NCI-H345 treated with DMSO at 0.1 percent for 48 hours (cell line): Measurements from ENCODE around the gene NAP1L3.

Source experiments
- DNase-seq: peaks from one replicate; lab custom pipeline; 2025; ENCODE audit not compliant: unreplicated experiment; lab: John Stamatoyannopoulos, UW

Gene NAP1L3

GRCh38 chrX:93673056-93673868 lies at the start of gene NAP1L3:
Gene NAP1L3 (minus strand): TSS chrX:93673578. CDS start chrX:93673304, 274 bp downstream.
- DNase-seq = peak; percentile 77

- DNase-seq = no peak
Measured at GRCh38 chrX:93711076-93711475, 37.7 kb upstream of the NAP1L3 start.

DNA sequence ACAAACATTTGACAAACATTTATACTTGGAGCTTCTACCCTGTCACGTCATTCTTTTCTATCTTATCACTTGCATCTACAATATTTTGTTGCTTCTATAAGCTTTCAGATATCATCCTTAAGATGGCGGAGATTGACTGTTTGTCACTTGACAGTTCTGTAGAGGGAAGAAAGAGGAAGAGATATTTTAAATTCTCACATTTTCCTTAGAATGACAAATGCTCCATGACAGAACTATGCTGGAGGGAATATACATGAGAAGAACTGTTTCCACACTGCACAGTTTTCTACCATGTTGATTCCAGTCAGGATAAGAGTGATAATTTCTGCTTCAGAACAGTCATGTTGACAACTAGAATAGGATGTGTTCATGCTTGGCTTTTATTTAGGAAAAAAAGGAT lies 30.3 kb upstream of the NAP1L3 start:
- DNase-seq = no peak

DNA sequence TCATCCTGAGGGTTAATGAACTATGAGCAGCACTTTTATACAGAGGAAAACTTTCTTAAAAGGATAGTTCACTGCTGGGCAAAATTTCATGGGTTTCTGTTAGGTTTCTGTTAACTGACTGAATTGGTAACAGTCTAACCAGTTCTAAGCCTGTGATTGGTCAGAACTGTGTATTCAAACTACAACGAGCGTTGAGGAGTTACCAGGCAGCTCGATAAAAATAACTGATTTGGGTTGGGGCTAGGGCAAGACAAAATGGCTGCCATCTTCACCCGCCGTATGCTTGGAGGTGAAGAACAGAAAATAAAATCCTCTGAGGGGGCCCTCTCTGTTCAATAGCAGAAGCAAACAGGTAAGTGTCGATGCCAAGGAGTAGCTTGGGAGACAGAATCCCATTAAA lies 22.6 kb upstream of the NAP1L3 start:
- no peak for DNase-seq

- DNase-seq = no peak
Measured at GRCh38 chrX:93673869-93674271, 492 bp upstream of the NAP1L3 start, which contains the start of gene FAM133A. Gene FAM133A (plus strand): TSS chrX:93674206. CDS start chrX:93709420, 35,214 bp downstream.

- DNase-seq = no peak
Measured at GRCh38 chrX:93660575-93660974, 12.8 kb downstream of the NAP1L3 start.

GRCh38 chrX:93649381-93649780 lies 24.0 kb downstream of the NAP1L3 start:
- DNase-seq = no peak

- no peak for DNase-seq
Measured at GRCh38 chrX:93637591-93637990, 35.8 kb downstream of the NAP1L3 start.
